Omental fat pad (tissue), 4 donors: Measurements from ENCODE around the gene TIMM50. TPM values are rescaled to one million over a fixed set of nuclear protein-coding genes. Genes with fewer than 3 reads are reported as not detected.
"Not testable (repeated sequence)": the region's sequence is repeated elsewhere in the genome, so short reads cannot be mapped to it uniquely, and the experiment has no call there.

Source experiments
- ATAC-seq: fragments of 150-250 bp; one replicate; pipeline ENCODE4 v1.9.1; 2016; ENCODE audit warnings: mild to moderate bottlenecking, moderate library complexity; ENCODE audit not compliant: low FRiP score
- DNase-seq: peaks from one replicate; pipeline ENCODE4 v3.0.0-alpha.2; 2019; ENCODE audit warnings: low spot score
- total RNA-seq, 4 donors: library from RNA; depleted of rRNA; stranded (reverse); fragments of >200 nt; gene quantifications; one replicate each; pipeline ENCODE4 v1.1.0, GENCODE V29; 2016
- TF ChIP-seq, protein P1 (sequence below), 3 donors: fragments of 450-650 bp; IDR thresholded peaks; one replicate each; pipeline ENCODE4 v1.5.1; 2016 to 2017; ENCODE audit warnings: antibody characterized with exemption in 3 of 3, mild to moderate bottlenecking in 3 of 3, moderate library complexity in 2 of 3

Gene TIMM50
- total RNA-seq, 4 donors from 2014 or later = 36.4 to 65.7 (median 50.3) TPM

GRCh38 chr19:39438270-39438934 is 42.2 kb upstream of the TIMM50 start:
- DNase-seq (no peak), ATAC-seq (no peak)
- TF ChIP-seq, protein P1, sequence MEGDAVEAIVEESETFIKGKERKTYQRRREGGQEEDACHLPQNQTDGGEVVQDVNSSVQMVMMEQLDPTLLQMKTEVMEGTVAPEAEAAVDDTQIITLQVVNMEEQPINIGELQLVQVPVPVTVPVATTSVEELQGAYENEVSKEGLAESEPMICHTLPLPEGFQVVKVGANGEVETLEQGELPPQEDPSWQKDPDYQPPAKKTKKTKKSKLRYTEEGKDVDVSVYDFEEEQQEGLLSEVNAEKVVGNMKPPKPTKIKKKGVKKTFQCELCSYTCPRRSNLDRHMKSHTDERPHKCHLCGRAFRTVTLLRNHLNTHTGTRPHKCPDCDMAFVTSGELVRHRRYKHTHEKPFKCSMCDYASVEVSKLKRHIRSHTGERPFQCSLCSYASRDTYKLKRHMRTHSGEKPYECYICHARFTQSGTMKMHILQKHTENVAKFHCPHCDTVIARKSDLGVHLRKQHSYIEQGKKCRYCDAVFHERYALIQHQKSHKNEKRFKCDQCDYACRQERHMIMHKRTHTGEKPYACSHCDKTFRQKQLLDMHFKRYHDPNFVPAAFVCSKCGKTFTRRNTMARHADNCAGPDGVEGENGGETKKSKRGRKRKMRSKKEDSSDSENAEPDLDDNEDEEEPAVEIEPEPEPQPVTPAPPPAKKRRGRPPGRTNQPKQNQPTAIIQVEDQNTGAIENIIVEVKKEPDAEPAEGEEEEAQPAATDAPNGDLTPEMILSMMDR (IDR thresholded peaks at IDR 0.05) = no peak

GRCh38 chr19:39444598-39445195 is 35.9 kb upstream of the TIMM50 start:
- ATAC-seq (no peak), DNase-seq (no peak)
- TF ChIP-seq, protein P1 (IDR thresholded peaks at IDR 0.05) = no peak

DNA sequence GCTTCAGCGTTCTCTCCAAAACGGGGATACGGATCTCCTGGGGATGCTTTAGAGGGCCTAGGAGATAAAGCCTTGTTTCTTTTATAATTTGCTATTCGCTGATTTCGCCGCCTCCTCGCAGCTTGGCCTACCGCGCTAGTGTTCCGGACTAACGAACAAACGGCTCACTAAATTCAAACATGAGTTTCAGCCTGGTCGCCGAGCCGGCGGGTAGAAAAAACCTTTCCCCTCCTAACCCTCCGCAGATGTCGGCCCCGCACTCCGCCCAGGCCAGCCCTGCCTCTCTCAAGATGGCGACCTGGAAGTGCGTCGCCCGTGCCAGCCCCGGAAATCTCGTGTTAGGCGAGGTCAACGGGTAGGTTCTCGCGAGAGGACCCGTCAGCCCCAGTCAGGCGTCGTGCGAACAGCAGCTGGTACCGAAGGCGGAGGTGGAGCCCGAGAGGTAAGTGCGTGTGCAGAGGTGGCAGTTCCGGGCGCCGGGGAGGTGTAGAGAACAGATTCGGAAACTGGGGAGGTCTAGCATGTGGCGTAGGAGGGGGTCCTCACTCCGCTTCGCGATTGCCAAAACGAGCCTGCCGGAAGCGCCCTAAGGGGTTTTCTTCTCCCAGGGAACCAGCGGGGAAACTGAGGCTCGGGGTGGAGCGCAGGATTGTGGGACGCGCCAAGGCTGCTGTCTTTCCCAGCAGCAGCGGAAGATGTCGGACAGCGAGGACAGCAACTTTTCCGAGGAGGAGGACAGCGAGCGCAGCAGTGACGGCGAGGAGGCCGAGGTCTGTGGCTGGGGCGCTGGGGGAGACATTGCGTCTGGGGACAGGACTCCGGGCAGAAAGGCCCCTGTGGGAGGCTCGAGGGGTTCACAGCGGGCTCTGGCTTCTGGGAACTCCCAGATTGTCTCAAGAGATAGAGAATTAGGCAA is 35.2 kb upstream of the TIMM50 start, which contains the start of gene SUPT5H:
TSS of gene SUPT5H (plus strand) at position 387 of the 916 bp plus-strand sequence. CDS start at position 696, 309 bp downstream.
- TF ChIP-seq, protein P1 (IDR thresholded peaks at IDR 0.05) = no peak
- peak; percentile 87 for DNase-seq
- ATAC-seq = peak; percentile 89

DNA sequence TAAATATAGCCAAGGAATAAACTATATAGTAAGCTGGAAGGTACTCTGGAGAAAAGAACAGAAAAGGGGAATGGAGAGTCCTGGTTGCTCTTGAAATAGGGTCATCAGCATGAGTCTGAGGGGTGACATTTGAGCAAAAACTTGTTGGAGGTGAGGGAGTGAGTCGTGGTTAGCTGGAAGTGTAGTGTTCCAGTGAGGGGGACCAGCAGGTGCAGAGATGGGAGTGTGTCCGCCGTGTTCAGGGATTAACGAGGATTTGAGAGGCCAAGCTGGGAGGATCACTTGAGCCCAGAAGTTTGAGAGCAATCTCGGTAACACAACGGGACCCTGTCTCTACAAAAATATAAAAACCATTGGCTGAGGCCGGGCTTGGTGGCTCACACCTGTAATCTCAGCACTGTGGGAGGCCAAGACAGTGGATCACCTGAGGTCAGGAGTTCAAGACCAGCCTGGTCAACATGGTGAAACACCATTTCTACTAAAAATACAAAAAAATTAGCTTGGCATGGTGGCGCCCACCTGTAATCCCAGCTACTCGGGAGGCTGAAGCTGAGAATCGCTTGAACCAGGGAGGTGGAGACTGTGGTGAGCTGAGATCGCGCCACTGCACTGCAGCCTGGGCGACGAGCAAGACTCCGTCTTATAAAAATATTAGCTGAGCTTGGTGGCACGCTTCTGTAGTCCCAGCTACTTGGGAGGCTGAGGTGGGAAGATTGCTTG is 34.1 kb upstream of the TIMM50 start:
- DNase-seq = no peak
- TF ChIP-seq, protein P1 (IDR thresholded peaks at IDR 0.05) = no peak
- no peak for ATAC-seq

GRCh38 chr19:39448271-39448670 is 32.4 kb upstream of the TIMM50 start:
- DNase-seq = no peak
- TF ChIP-seq, protein P1 (IDR thresholded peaks at IDR 0.05) = no peak
- no peak for ATAC-seq

GRCh38 chr19:39449116-39449797 is 31.4 kb upstream of the TIMM50 start:
- DNase-seq (no peak), ATAC-seq (no peak)
- TF ChIP-seq, protein P1 (IDR thresholded peaks at IDR 0.05) = no peak

- not testable (repeated sequence) for DNase-seq, ATAC-seq
These were observed 29.4 kb upstream of the TIMM50 start for GRCh38 chr19:39451257-39451656.
